Ascending aorta (tissue), 2 donors: ENCODE results near the gene TAT. TPM values are rescaled to one million over a fixed set of nuclear protein-coding genes. Genes with fewer than 3 reads are reported as not detected.

ENCODE experiments used
- DNase-seq, 2 donors: peaks; one replicate each; pipeline ENCODE4 v3.0.0-alpha.2; 2019; ENCODE audit warnings: low spot score in 2 of 2
- H3K27ac ChIP-seq, 2 donors: fragments of 200-600 bp; sonication (generic); one replicate each; pipeline ENCODE4 v1.5.1; 2016 to 2017; ENCODE audit warnings: mild to moderate bottlenecking in 1 of 2
- H3K27me3 ChIP-seq: fragments of 200-600 bp; sonication (generic); one replicate; pipeline ENCODE4 v1.5.1; 2017
- H3K36me3 ChIP-seq, 2 donors: fragments of 200-600 bp; sonication (generic); one replicate each; pipeline ENCODE4 v1.5.1; 2016
- H3K4me1 ChIP-seq, 2 donors: fragments of 200-600 bp; sonication (generic); one replicate each; pipeline ENCODE4 v1.5.1; 2016 to 2017; ENCODE audit warnings: mild to moderate bottlenecking in 1 of 2
- H3K4me3 ChIP-seq, 2 donors: fragments of 200-600 bp; sonication (generic); one replicate each; pipeline ENCODE4 v1.5.1; 2016 to 2017; ENCODE audit warnings: mild to moderate bottlenecking in 1 of 2
- H3K9me3 ChIP-seq, 2 donors: fragments of 200-600 bp; sonication (generic); one replicate each; pipeline ENCODE4 v1.5.1; 2016
- CTCF ChIP-seq, 3 experiments: fragments of 200-600 bp in 2 of 3; fragments of 450-650 bp in 1 of 3; sonication (generic) in 2 of 3; IDR thresholded peaks; one replicate each; pipeline ENCODE4 v1.5.1; 2016 to 2019; ENCODE audit warnings: antibody characterized with exemption in 3 of 3, mild to moderate bottlenecking in 1 of 3, moderate library complexity in 1 of 3
- intact Hi-C: fragments of 100-400 bp; cut with DNase I; formaldehyde crosslinking; loops from one replicate; pipeline ENCODE4 v1.15.1; 2023
- total RNA-seq: library from RNA; depleted of rRNA; stranded (reverse); fragments of >200 nt; gene quantifications from one replicate; pipeline ENCODE4 v1.1.0, GENCODE V29; 2016

TAT gene
- total RNA-seq, 1 donor from 2014 or later: 6.7 TPM

- no peak for DNase-seq
- no peaks in the 10 kb centered on the region for H3K27me3 ChIP-seq
- no peak overlapping the region for H3K27ac ChIP-seq
- intact Hi-C loops: no loop called here
- no peaks in the 10 kb centered on the region for H3K9me3 ChIP-seq
- no peaks in the 10 kb centered on the region for H3K36me3 ChIP-seq
- no peak for TF ChIP-seq CTCF (IDR thresholded peaks at IDR 0.05)
- H3K4me1 ChIP-seq: no peaks in the 10 kb centered on the region
- H3K4me3 ChIP-seq: no peak overlapping the region
Measured at GRCh38 chr16:71536752-71537499, 40.0 kb downstream of the TAT start.

GRCh38 chr16:71532366-71532765 is 44.5 kb downstream of the TAT start:
- Histone ChIP-seq H3K4me1 (no peaks in the 10 kb centered on the region), H3K27me3 (no peaks in the 10 kb centered on the region), H3K4me3 (no peak overlapping the region), H3K9me3 (no peaks in the 10 kb centered on the region), H3K27ac (no peak overlapping the region), H3K36me3 (no peaks in the 10 kb centered on the region)
- intact Hi-C loops: no loop called here
- TF ChIP-seq CTCF (IDR thresholded peaks at IDR 0.05): no peak
- DNase-seq: no peak

GRCh38 chr16:71528863-71529262 is 48.0 kb downstream of the TAT start:
- intact Hi-C loops: no loop called here
- H3K9me3 ChIP-seq: no peaks in the 10 kb centered on the region
- TF ChIP-seq CTCF (IDR thresholded peaks at IDR 0.05): no peak
- no peak overlapping the region for H3K27ac ChIP-seq
- DNase-seq: no peak
- H3K4me3 ChIP-seq: no peak overlapping the region
- no peaks in the 10 kb centered on the region for H3K36me3 ChIP-seq
- H3K27me3 ChIP-seq: no peaks in the 10 kb centered on the region
- no peaks in the 10 kb centered on the region for H3K4me1 ChIP-seq

- TF ChIP-seq CTCF (IDR thresholded peaks at IDR 0.05): no peak
- no peak for DNase-seq
- no peaks in the 10 kb centered on the region for H3K36me3 ChIP-seq
- H3K4me1 ChIP-seq: no peaks in the 10 kb centered on the region
- H3K4me3 ChIP-seq: no peak overlapping the region
- intact Hi-C loops: no loop called here
- H3K27me3 ChIP-seq: no peaks in the 10 kb centered on the region
- H3K27ac ChIP-seq: no peak overlapping the region
- no peaks in the 10 kb centered on the region for H3K9me3 ChIP-seq
Measured at GRCh38 chr16:71528257-71528656, 48.6 kb downstream of the TAT start.

- Histone ChIP-seq H3K27me3 (no peaks in the 10 kb centered on the region), H3K27ac (no peak within 1 kb of the TSS), H3K9me3 (no peaks in the 10 kb centered on the region), H3K36me3 (no peaks in the 10 kb centered on the region), H3K4me3 (no peak within 1 kb of the TSS), H3K4me1 (no peaks in the 10 kb centered on the region)
- intact Hi-C loops: no loop called here
- DNase-seq: no peak
- no peak for TF ChIP-seq CTCF (IDR thresholded peaks at IDR 0.05)
Measured at GRCh38 chr16:71526111-71526631, 50.7 kb downstream of the TAT start, which contains the start of gene CHST4. TSS of gene CHST4 (plus strand) at chr16:71526426. CDS start at chr16:71536678, 10,252 bp downstream.
